NK-92 treated with Interleukin-12 subunit alpha and Interleukin-12 subunit beta, amount 100 ng/mL, for 24 hours (cell line): Measurements from ENCODE around the gene PPP1R1C.
"Not testable (repeated sequence)": the region's sequence is repeated elsewhere in the genome, so short reads cannot be mapped to it uniquely, and the experiment has no call there.

Source experiments
- DNase-seq: peaks from one replicate; lab custom pipeline; 2025; lab: John Stamatoyannopoulos, UW

Gene PPP1R1C, protein sequence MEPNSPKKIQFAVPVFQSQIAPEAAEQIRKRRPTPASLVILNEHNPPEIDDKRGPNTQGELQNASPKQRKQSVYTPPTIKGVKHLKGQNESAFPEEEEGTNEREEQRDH

DNA sequence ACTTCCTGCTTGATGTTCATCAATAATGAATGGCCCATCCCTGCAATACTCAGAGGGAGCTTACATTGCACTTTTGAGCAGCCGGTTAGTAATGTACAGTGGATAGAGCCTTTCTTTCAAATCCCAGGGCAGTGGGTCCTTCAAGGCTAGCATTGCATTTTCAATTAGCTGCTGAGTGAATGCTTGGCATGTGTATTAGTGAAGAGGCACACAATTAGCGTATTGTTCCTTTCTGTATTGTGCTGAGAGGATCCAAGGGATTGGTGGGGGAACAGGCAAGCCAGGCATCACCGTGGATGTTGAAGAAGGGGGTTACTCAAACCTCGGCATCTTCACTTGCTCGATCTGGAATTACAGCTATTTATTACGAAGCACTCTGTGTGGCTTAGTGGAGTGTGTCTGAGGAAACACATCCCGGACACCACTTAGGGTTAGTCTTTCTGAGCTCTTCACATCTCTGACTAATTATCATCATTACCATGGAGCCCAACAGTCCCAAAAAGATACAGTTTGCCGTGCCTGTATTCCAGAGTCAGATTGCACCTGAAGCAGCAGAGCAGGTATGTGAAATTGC lies at the start of gene PPP1R1C:
TSS of gene PPP1R1C (plus strand) at position 222 of the 574 bp plus-strand sequence. CDS start at position 480, 258 bp downstream.
- no peak for DNase-seq

DNA sequence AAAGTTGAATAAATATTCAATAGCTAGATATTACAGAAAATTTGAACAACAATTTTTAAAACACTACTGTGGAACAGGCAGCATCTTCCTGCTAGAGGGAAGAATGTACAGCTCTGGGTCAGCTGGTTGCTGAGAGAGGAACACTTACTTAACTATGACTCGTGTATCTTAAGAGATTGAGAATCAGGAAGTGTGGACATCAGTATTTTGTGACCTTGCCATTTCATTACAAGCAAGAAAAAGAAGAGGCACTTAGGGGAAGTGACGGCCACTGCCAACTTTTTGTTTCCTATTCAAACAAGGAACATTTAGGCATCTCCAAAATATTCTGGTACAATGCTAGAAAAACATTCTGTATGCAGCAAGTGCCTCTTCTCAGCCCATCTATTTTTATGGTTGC lies 48.2 kb upstream of the PPP1R1C start:
- no peak for DNase-seq

DNA sequence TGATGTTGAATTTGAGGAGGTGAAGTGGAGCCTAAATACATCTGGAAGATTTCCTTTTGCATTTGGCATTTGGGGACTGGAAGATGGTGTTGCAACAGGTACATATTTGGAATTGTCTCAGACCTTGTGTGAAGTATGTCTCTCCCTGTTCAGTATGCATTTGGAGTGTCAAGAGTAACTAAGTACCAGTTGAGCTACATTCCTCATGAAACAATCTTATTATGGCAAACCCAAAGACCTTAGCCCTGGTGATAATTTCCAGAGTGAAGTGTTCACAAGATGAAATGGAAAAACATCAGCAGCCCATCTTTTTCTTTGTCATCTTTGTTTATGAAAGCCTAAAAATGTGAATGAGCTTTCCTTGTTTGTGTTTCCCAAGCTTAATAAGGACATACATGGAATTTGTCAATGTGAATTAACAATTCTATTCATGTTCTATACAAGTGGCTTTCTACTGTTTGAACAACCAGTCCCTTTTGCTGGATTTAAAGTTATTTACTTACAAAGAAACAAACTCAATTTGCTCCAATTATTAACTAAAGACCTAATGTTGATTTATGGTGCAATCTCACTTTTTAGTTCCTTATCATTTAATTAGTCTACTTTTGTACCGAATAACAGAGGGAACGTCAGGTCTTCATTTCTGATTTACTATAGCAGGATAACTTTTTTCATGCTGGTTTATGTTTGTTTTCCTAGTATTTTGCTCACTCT lies 42.1 kb upstream of the PPP1R1C start:
- DNase-seq: no peak

DNA sequence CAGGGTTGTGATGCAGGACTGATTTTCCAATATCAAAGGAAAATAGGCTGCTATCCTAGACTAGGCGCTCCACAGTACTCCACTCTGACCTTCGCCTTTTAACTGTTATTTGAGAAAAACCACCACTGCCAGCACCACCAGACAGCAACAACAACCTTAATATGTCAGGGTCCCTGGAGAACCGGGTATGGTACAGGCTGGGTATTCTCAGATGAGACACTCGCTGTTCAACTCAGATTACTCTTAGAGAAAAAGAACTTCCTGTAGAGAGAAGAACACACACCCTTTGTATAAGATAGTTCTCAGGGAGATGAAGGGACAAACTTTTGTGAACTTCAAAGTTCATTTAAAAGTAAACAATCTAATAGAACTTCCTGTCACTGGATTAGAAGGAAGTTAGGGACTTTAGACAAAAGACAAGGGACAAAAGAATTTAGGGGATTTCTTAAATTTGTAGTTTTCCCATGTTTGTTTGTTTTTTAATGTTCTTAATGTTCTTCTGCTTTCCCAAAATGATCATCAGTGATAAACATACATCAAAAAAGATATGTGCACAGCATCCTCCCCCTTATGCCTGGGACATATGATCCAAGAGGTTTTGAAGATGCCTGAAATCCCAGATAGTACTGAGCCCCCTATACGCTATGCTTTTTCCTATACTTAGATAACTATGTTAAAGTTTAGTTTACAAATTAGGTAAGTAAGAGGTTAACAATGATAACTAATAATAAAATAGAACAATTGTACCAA lies 41.3 kb upstream of the PPP1R1C start:
- no peak for DNase-seq

DNA sequence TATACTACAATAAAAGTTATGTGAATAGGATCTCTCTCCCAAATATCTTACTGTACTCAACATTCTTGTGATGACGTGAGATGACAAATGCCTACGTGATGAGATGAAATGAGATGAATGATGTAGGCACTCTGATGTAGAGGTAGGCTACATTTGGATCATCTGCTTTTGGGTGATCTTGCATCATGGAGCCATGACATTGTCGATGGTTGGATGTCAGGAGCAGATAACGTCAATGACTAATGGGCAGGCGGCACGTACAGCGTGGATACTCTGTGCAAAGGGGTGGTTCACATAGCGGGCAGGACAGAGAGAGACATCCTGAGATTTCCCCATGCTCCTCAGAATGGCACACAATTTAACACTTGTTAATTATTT lies 40.8 kb upstream of the PPP1R1C start:
- DNase-seq: no peak

DNA sequence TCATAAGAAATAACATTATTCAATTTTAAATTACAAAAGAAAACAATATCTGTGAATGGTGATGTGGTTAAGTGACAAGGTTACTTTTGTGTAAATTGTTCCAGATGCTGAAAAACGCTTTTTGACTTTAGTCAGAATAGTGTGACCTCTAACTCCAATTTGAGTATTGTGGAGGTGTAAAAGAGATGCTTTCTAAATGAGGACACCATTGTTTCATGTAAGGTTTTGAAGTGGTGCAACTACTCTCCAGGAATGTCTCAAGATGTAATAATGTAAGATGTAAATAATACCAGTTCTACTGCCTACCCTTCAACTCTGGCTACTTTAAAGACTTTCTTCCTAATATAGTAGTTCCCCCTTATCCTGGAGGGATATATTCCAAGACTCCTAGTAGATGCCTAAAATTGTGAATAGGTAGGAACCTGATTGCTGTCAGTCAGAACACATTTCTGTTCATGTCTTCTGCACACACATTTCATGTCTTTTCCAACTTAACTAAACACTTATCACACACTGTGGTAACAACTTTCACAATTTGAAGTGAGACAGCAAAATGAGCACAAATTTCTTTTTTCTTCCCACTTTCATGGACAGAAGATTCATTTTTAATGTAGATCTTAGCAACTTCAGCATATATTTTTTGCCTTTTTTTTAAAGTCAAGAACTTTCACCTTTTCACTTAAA lies 39.1 kb upstream of the PPP1R1C start:
- no peak for DNase-seq

DNA sequence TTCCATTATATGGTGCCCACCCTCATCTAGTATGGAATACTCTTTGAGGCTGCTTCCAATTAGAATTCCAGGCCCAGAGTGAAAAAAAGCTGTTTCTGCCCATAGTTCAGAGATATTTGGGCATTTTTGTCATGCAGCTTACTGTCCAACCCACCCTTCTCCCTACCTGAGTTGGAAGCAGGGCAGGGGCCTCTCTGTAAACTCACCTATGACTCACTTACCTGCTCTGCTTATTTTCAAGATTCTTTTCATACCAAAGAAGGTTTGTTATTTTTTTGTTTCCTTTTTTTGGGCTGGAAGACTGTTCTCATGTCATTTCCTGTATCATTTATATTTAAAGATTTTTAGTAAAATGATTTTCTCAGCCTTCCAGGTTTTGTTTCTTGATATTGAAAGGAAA lies 38.4 kb upstream of the PPP1R1C start:
- no peak for DNase-seq

DNA sequence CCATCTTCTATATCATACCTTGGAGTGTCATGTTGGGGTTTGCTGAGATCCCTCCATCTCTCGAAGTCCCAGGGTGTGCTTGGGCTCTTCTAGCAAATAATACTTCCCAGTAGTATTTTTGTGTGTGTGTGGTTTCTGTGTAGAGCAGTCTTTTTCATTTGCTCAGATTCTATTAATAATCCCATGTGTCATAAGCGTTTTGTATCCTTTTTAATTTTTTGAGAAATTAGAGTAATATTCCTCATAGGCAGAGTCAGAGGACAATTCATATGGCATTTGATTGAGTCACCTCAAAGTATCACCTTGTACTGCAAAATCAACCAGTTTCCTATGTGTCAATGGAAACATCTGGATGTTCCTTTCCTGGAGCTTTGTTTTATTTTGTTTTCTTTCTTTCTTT lies 37.4 kb upstream of the PPP1R1C start:
- DNase-seq: no peak

DNA sequence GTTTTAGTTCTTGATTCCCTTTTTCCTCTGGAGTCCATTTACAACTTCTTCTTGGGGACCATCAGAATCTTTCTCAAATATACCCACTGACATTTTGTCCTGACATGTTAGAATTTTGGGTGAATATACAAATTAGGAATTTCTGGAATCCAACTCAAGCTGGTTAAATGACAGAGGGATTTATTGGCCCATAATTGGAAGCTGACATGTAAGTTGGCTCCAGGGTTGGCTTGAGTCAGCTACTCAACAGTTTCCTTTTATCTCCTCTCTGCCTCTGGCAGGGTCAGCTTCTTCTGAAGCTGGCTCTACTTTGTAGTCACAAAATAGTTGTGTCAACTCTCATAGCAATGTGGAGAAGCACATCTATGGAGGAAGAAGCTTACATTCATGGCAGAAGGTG lies 36.6 kb upstream of the PPP1R1C start:
- DNase-seq: no peak

DNA sequence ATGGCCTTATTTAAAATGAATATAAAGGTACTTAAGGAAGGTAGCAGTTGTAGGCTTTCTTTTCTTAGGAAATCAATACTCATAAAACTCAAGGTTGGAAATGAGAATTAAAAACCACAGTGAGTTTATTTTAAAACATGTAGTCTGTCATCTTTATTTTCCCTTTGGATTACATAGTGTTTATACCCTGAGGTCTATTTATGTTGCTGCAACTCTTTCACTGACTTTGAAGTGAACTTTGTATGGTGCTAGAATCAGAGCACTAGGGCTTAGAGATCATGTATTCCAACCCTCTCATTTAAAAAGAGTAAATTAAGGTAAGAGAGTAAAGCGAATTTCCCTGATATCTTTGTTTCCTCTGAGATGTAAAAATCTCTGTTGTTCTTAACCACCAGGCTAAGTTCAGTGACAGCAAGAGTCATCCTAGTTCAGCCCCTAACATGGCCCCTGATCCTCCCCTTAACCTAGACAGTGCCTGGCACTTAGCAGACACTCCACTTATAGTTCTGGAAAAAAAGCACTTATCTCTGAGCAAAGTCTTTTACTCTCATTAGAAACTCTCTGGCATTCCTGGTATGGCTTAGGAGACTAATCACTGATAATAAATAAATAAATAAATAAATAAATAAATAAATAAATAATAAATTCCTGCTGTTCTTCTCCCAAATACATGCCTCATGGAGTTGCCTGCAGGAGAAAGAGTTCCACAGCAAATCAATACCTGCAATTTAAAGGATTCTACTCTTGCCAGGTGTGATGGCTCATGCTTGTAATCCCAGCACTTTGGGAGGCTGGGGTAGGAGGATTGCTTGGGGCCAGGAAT lies 33.0 kb upstream of the PPP1R1C start:
- DNase-seq: no peak

DNA sequence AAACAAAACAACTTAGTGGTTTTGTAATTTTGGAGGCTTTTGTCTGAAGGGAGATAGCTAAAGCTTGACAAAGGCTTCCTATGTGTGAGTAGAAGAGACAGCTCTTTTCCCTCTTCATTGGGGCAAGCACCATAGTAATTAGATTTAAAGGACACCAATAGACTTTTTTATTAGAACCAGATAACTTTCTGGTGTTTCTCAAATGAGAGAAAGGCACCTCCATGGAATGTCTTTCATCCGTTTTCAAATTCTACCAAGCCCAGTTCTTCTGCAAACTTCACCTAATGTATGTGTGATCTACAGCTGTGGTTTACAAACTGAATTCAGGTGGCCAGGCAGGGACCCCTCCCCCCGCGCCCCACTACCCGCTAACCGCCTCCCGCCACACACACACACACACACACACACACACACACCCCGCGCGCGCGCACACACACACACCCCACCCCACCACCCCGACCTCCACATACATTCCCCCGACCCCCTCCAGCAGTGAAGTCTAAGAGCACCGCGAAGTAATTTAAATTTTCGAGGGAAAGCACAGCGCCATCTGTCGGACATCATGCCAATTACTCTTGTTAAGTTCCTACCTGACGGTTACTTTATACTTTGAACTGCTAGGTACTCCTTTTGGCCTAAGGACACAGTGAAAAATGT lies 31.6 kb upstream of the PPP1R1C start:
- DNase-seq: peak; percentile 19

DNA sequence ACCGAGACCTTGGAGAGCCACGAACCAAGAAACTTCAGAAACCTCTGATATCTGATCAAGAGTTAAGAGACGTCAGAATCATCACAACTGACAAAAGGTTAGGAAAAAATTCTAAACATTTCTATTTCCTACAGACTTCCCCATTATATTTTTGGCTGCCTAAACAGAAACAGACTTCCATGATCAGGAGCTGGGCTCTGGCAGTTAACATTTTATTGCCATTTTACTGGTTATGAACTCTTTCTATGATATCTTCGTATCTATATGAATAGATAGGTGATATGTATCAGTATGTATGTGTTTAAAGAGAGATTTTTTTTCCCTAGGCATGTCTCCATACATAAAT lies 31.1 kb upstream of the PPP1R1C start:
- no peak for DNase-seq

DNA sequence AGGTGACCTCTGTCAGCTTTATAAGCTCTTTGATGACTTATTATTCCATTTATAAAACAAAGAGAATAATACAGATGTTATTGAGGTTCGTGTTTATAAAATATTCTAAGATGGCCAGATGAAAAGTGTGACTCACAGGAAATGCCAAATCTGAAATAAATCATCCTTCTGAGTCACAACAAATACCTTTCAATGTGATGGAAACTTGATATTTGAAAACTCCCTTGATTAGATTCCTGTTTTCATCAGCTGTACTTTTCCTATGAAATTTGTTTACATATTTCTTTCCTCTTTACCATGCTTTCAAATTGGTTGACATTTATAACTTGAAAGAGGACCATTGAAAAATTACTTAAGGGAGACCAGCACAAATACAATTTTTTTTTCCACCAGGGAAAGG lies 30.6 kb upstream of the PPP1R1C start:
- no peak for DNase-seq

DNA sequence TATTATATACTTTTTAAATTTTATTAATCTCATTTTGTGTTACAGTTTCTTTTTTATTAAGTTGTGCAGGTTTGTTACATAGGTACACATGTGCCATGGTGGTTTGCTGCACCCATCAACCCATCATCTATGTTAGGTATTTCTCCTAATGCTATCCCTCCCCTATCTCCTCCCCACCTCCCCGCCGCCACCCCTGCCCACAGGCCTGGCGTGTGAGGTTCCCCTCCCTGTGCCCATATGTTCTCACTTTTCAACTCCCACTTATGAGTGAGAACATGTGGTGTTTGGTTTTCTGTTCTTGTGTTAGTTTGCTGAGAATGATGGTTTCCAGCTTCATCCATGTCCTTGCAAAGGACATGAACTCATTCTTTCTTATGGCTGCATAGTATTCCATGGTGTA lies 29.8 kb upstream of the PPP1R1C start:
- DNase-seq: not testable (repeated sequence)

DNA sequence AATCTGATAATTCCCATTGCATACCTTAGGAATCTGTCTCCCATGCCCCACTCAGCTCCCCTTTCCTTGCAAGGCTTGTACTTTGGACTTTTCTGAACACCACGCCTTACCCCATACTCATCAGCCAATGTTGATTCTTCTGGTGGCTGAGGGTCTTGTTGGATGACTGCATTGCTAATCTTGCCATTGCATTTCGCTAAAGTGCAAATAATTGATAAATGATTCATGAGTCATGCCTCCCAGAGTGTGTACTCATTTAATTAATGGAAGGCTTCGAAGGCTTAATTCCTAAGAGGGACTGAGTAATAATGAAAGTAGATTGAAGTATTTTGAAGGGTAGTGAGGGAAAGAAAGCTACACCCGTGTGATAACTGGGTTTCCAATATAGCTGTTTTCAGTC lies 28.0 kb upstream of the PPP1R1C start:
- DNase-seq: no peak

DNA sequence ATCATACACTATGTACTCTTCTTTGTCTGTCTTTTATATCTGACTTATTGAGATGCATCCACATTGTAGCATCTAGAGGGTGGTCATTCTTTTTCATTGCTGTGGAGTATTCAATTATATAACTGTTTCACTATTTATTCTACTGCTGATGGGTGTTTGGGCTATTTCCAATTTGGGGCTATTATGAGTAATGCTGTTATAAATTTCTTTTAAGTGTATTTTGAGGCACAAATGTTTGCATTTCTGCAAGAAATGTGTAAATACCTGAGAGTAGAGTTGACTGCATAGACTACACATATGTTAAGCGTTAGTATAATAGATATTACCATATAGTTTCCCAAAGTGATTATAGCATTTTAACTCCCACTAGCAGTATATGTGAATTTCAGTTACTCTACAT lies 26.9 kb upstream of the PPP1R1C start:
- DNase-seq: no peak

DNA sequence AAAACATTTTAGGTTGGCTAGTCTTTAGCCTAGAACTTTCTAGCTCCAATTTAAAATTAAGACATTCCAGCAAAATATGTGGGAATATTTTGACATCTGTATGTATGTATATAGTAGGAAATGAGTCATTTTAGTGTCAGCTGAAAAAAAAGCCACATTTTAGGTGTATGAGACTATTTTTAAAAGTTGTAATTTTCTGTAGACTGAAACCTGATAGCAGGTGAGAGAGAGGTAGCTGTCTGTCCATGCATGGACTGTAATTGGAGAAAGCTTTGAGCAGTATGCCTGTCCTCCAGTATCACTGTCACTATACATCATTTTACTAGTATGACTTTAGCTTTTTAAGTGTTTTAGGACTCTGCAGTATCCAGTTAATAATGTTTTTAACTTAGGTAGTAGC lies 26.1 kb upstream of the PPP1R1C start:
- no peak for DNase-seq

DNA sequence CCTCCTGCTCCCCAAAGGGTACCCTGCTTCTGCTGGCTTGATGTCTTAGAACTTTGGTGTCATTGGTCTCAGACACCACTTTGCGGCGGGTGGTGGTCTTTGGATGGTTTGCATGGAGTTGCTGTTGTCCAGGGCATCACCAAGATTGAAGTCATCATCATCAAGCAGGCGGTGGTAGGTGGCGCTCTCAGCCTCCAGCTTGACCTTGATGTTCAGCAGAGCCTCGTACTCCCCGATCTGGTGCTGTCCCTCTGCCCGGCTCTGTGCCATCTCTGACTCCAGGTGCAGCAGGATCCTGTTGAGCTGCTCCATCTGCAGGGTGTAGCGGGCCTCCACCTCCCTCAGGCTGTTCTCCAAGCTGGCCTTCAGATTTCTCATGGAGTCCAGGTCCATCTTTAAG lies 24.5 kb upstream of the PPP1R1C start:
- not testable (repeated sequence) for DNase-seq

DNA sequence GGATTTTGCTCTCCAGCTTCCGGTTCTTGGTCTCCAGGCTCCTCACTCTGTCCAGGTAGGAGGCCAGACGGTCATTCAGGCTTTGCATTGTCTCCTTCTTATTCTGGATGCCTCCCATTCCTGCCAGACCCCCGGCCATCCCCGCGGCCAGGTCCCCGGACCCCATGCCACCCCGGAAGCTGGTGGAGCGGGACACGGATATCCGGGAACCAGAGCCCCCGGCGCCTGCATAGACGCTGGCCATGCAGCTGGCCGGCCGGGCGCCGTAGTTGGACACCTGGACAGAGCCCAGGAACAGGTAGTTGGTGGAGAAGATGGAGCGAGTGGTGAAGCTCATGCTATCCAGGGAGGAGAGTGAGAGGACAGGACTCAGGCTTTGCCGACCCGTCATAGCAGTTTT lies 23.5 kb upstream of the PPP1R1C start:
- DNase-seq: no peak

DNA sequence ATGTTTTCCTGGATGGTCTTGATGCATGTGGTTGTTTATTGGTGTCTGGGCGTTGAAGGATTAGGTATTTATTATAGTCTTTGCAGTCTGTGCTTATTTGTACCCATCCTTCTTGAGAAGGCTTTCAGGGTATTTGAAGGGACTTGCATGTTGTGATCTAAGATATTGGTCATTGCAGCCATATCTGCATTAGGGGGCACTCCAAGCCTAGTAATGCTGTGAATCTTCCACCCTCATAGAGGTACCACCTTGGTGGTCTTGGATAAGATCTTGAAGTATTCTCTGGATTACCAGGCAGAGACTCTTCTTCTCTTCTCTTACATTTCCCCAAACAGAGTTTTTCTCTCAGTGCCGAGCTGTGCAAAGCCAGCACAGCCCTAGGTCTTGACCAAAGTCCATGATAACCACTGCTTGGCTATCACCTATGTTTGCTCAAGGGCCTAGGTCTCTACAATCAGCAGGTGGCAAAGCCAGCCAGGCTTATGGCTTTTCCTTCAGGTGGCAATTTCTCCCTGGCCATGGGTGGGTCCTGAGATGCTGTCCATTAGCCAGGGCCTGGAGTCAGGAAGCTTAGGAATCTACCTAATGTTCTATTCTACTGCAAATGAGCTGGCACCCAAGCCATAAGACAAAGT lies 15.4 kb upstream of the PPP1R1C start:
- DNase-seq: no peak

DNA sequence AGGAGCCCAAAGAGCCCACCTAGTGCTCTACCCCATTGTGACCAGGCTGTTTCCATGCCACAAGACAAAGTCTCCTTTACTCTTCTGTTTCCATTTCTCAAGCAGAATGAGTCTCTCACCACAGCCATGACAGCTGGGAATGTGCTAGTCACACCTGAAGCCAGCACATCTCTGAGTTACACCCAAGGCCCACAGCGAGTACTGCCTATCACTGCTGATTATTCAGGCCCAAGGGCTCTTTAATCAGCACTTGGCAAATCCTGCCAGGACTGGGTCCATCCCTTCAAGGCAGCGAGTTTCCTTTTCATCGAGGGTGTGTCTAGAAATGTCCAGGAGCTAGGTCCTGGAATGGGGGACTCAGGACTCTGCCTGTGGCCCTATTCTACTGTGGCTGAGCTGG lies 14.6 kb upstream of the PPP1R1C start:
- DNase-seq: no peak
